ENCODE results near the gene ACACA. TPM values are rescaled to one million over a fixed set of nuclear protein-coding genes. Genes with fewer than 3 reads are reported as not detected.

ACACA gene
- total RNA-seq, 4 donors from 2014 or later = 40.5 to 64.1 (median 51.8) TPM

- no peak for TF ChIP-seq CTCF (IDR thresholded peaks at IDR 0.05)
Measured at GRCh38 chr17:37160944-37161343, 245.7 kb downstream of the ACACA start.

GRCh38 chr17:37158290-37158689 is 248.3 kb downstream of the ACACA start:
- no peaks in the 10 kb centered on the region for H3K4me1 ChIP-seq
- ATAC-seq = no peak
- 94% methylated on average over 3 to 5 of the region's 5 CpGs for WGBS, 2 donors (ENCODE audit: low coverage in 1 of 2)
- H3K27me3 ChIP-seq = no peaks in the 10 kb centered on the region
- peaks cover 0 to 49% of the 10 kb centered on the region in 2 donors for H3K36me3 ChIP-seq
- no peak overlapping the region for H3K27ac ChIP-seq
- H3K4me3 ChIP-seq = no peak overlapping the region
- no peaks in the 10 kb centered on the region for H3K9me3 ChIP-seq
- TF ChIP-seq POLR2A (IDR thresholded peaks at IDR 0.05) (no peak), EP300 (IDR thresholded peaks at IDR 0.05) (no peak), POLR2AphosphoS5 (IDR thresholded peaks at IDR 0.05) (no peak), CTCF (IDR thresholded peaks at IDR 0.05) (no peak)

More at GRCh38 chr17:37160944-37161343, 245.7 kb downstream of the ACACA start:
- no peaks in the 10 kb centered on the region for H3K27me3 ChIP-seq
- H3K9me3 ChIP-seq = no peaks in the 10 kb centered on the region
- H3K27ac ChIP-seq = no peak overlapping the region
- no peak overlapping the region for H3K4me3 ChIP-seq
- ATAC-seq = no peak
- H3K4me1 ChIP-seq = no peaks in the 10 kb centered on the region
- H3K36me3 ChIP-seq = peaks cover 0 to 49% of the 10 kb centered on the region in 2 donors

GRCh38 chr17:37148156-37148555 is 258.5 kb downstream of the ACACA start:
- no peak for ATAC-seq
- Histone ChIP-seq H3K4me1 (no peaks in the 10 kb centered on the region), H3K9me3 (no peaks in the 10 kb centered on the region), H3K27ac (no peak overlapping the region), H3K27me3 (no peaks in the 10 kb centered on the region), H3K4me3 (no peak overlapping the region), H3K36me3 (peaks cover 0 to 71% of the 10 kb centered on the region in 2 donors)
- TF ChIP-seq EP300 (IDR thresholded peaks at IDR 0.05) (no peak), CTCF (IDR thresholded peaks at IDR 0.05) (no peak), POLR2A (IDR thresholded peaks at IDR 0.05) (no peak), POLR2AphosphoS5 (IDR thresholded peaks at IDR 0.05) (no peak)
- WGBS, 2 donors (ENCODE audit: low coverage in 1 of 2) = 17 to 43% methylated on average over 1 to 2 of the region's 2 CpGs

GRCh38 chr17:37147301-37147812 is 259.3 kb downstream of the ACACA start:
- Histone ChIP-seq H3K9me3 (no peaks in the 10 kb centered on the region), H3K27me3 (no peaks in the 10 kb centered on the region), H3K4me1 (no peaks in the 10 kb centered on the region), H3K27ac (no peak overlapping the region), H3K36me3 (peaks cover 0 to 71% of the 10 kb centered on the region in 2 donors), H3K4me3 (no peak overlapping the region)
- ATAC-seq = no peak
- WGBS, 2 donors (ENCODE audit: low coverage in 1 of 2) = 84 to 89% methylated on average over 4 of the region's 4 CpGs
- TF ChIP-seq EP300 (IDR thresholded peaks at IDR 0.05) (no peak), POLR2AphosphoS5 (IDR thresholded peaks at IDR 0.05) (no peak), CTCF (IDR thresholded peaks at IDR 0.05) (no peak), POLR2A (IDR thresholded peaks at IDR 0.05) (no peak)

- Histone ChIP-seq H3K4me1 (no peaks in the 10 kb centered on the region), H3K27ac (no peak overlapping the region), H3K4me3 (no peak overlapping the region), H3K27me3 (no peaks in the 10 kb centered on the region), H3K36me3 (peaks cover 0 to 65% of the 10 kb centered on the region in 2 donors), H3K9me3 (no peaks in the 10 kb centered on the region)
- WGBS, 2 donors (ENCODE audit: low coverage in 1 of 2) = 94 to 98% methylated on average over 5 of the region's 8 CpGs
- no peak for ATAC-seq
- no peak for TF ChIP-seq EP300 (IDR thresholded peaks at IDR 0.05)
- no peak for TF ChIP-seq CTCF (IDR thresholded peaks at IDR 0.05)
- no peak for TF ChIP-seq POLR2A (IDR thresholded peaks at IDR 0.05)
- no peak for TF ChIP-seq POLR2AphosphoS5 (IDR thresholded peaks at IDR 0.05)
Measured at GRCh38 chr17:37146086-37147064, 260.3 kb downstream of the ACACA start.
